ENCODE results near the gene CLCN1.

- TF ChIP-seq POLR2A (IDR thresholded peaks at IDR 0.05) (no peak), CTCF (IDR thresholded peaks at IDR 0.05) (no peak)
These were observed 60.5 kb downstream of the CLCN1 start for GRCh38 chr7:143376396-143376795.
